H9 (cell line): ENCODE measurements around the gene ZFP28. TPM values are rescaled to one million over a fixed set of nuclear protein-coding genes. Genes with fewer than 3 reads are reported as not detected.

Source experiments
- DNase-seq: peaks from one replicate; pipeline ENCODE4 v3.0.0-alpha.2; 2017
- H2AFZ ChIP-seq: one replicate; pipeline ENCODE4 v1.6.1; 2013; ENCODE audit warnings: mild to moderate bottlenecking, low read length, control low read depth, moderate library complexity
- H2AK5ac ChIP-seq: 2 replicates; pipeline ENCODE4 v1.6.1; 2013; ENCODE audit warnings: low read length, control low read depth, mixed read lengths; ENCODE audit not compliant: insufficient read length
- H2BK120ac ChIP-seq: one replicate; pipeline ENCODE4 v1.6.1; 2013; ENCODE audit warnings: low read depth, mild to moderate bottlenecking, low read length, control low read depth, inconsistent platforms; ENCODE audit not compliant: poor library complexity, severe bottlenecking
- H2BK12ac ChIP-seq: 2 replicates; pipeline ENCODE4 v1.6.1; 2013; ENCODE audit warnings: low read length, control low read depth, mixed read lengths, low read depth; ENCODE audit not compliant: insufficient read length
- H2BK15ac ChIP-seq: 2 replicates; pipeline ENCODE4 v1.6.1; 2013; ENCODE audit warnings: low read depth, low read length, control low read depth
- H2BK20ac ChIP-seq: one replicate; pipeline ENCODE4 v1.6.1; 2013; ENCODE audit warnings: low read depth, mild to moderate bottlenecking, low read length, control low read depth, inconsistent platforms; ENCODE audit not compliant: poor library complexity, severe bottlenecking
- H2BK5ac ChIP-seq: 2 replicates; pipeline ENCODE4 v1.6.1; 2013; ENCODE audit warnings: low read length, control low read depth, mixed read lengths; ENCODE audit not compliant: insufficient read length
- H3K14ac ChIP-seq: 2 replicates; pipeline ENCODE4 v1.6.1; 2013; ENCODE audit warnings: low read length, control low read depth; ENCODE audit not compliant: insufficient read depth
- H3K18ac ChIP-seq: 2 replicates; pipeline ENCODE4 v1.6.1; 2013; ENCODE audit warnings: low read depth, mild to moderate bottlenecking, mixed read lengths, low read length, control low read depth; ENCODE audit not compliant: insufficient read length
- H3K23ac ChIP-seq: 2 replicates; pipeline ENCODE4 v1.6.1; 2013; ENCODE audit warnings: low read length, control low read depth, mixed read lengths, low read depth; ENCODE audit not compliant: insufficient read length
- H3K23me2 ChIP-seq: 2 replicates; pipeline ENCODE4 v1.6.1; 2013; ENCODE audit warnings: low read depth, mild to moderate bottlenecking, mixed read lengths, low read length, control low read depth; ENCODE audit not compliant: insufficient read length, poor library complexity, severe bottlenecking
- H3K27ac ChIP-seq: 2 replicates; pipeline ENCODE4 v1.5.1; 2013; ENCODE audit warnings: low read length, control low read depth, mixed read lengths, low read depth; ENCODE audit not compliant: insufficient read length
- H3K27me3 ChIP-seq: 2 replicates; pipeline ENCODE4 v1.6.1; 2013; ENCODE audit warnings: low read length, control low read depth, inconsistent platforms; ENCODE audit not compliant: insufficient read depth
- H3K4ac ChIP-seq: 2 replicates; pipeline ENCODE4 v1.6.1; 2013; ENCODE audit warnings: low read depth, mild to moderate bottlenecking, control low read depth, inconsistent platforms, low read length, moderate library complexity
- H3K4me1 ChIP-seq: 2 replicates; pipeline ENCODE4 v1.6.1; 2013; ENCODE audit warnings: low read length, control low read depth, inconsistent platforms; ENCODE audit not compliant: insufficient read depth
- H3K4me2 ChIP-seq: 2 replicates; pipeline ENCODE4 v1.6.1; 2013; ENCODE audit warnings: low read length, control low read depth, mixed read lengths; ENCODE audit not compliant: insufficient read length, insufficient read depth
- H3K56ac ChIP-seq: 2 replicates; pipeline ENCODE4 v1.6.1; 2013; ENCODE audit warnings: low read depth, mild to moderate bottlenecking, mixed read lengths, low read length, control low read depth; ENCODE audit not compliant: insufficient read length
- H3K79me1 ChIP-seq: 2 replicates; pipeline ENCODE4 v1.6.1; 2013; ENCODE audit warnings: low read depth, mild to moderate bottlenecking, moderate library complexity, low read length, control low read depth, inconsistent platforms; ENCODE audit not compliant: insufficient read depth, poor library complexity, severe bottlenecking
- H3K79me2 ChIP-seq: 2 replicates; pipeline ENCODE4 v1.6.1; 2013; ENCODE audit warnings: low read length, control low read depth, inconsistent platforms; ENCODE audit not compliant: insufficient read depth
- H3K9ac ChIP-seq: 2 replicates; pipeline ENCODE4 v1.6.1; 2013; ENCODE audit warnings: low read length, control low read depth, mixed read lengths; ENCODE audit not compliant: insufficient read length; ENCODE audit errors: extremely low read depth
- H3K9me3 ChIP-seq: one replicate; pipeline ENCODE4 v1.6.1; 2013; ENCODE audit warnings: low read depth, low read length, inconsistent platforms; ENCODE audit not compliant: control insufficient read depth
- H3T11ph ChIP-seq: one replicate; pipeline ENCODE4 v1.6.1; 2013; ENCODE audit warnings: mild to moderate bottlenecking, low read length, control low read depth, inconsistent platforms
- H4K20me1 ChIP-seq: one replicate; pipeline ENCODE4 v1.6.1; 2013; ENCODE audit not compliant: control insufficient read depth, insufficient read length, insufficient read depth
- H4K5ac ChIP-seq: 2 replicates; pipeline ENCODE4 v1.6.1; 2013; ENCODE audit warnings: low read depth, mild to moderate bottlenecking, mixed read lengths, low read length, control low read depth; ENCODE audit not compliant: insufficient read length
- H4K8ac ChIP-seq: replicated peaks from 2 replicates; pipeline ENCODE4 v1.6.1; 2013; ENCODE audit warnings: low read length, control low read depth, mixed read lengths, low read depth; ENCODE audit not compliant: insufficient read length
- H4K91ac ChIP-seq: 2 replicates; pipeline ENCODE4 v1.6.1; 2013; ENCODE audit warnings: low read depth, mild to moderate bottlenecking, moderate library complexity, mixed read lengths, low read length, control low read depth; ENCODE audit not compliant: insufficient read length
- H3K27ac Mint-ChIP-seq, 3 experiments: 2 replicates in 2 of 3; 3 replicates in 1 of 3; pipeline ENCODE4 v1.8.0; 2020 to 2021; ENCODE audit warnings: mixed read lengths in 3 of 3, mild to moderate bottlenecking in 1 of 3, moderate library complexity in 1 of 3
- H3K27me3 Mint-ChIP-seq: 2 replicates; pipeline ENCODE4 v1.8.0; 2021; ENCODE audit warnings: low read depth, mild to moderate bottlenecking, moderate library complexity, mixed read lengths
- H3K36me3 Mint-ChIP-seq, 3 experiments: 2 replicates in 2 of 3; 3 replicates in 1 of 3; pipeline ENCODE4 v1.8.0; 2020 to 2021; ENCODE audit warnings: low read depth in 3 of 3, mixed read lengths in 3 of 3; ENCODE audit not compliant: insufficient read depth in 1 of 3
- H3K4me1 Mint-ChIP-seq, 2 experiments: 2 replicates each; pipeline ENCODE4 v1.8.0; 2020; ENCODE audit warnings: mixed read lengths in 2 of 2
- H3K4me3 Mint-ChIP-seq, 2 experiments: 2 replicates in 1 of 2; 3 replicates in 1 of 2; pipeline ENCODE4 v1.8.0; 2020 to 2021; ENCODE audit warnings: mild to moderate bottlenecking in 2 of 2, mixed read lengths in 2 of 2, moderate library complexity in 1 of 2
- H3K9me3 Mint-ChIP-seq, 2 experiments: 2 replicates in 1 of 2; 3 replicates in 1 of 2; pipeline ENCODE4 v1.8.0; 2020; ENCODE audit warnings: mild to moderate bottlenecking in 2 of 2, mixed read lengths in 2 of 2, moderate library complexity in 1 of 2
- WGBS: extraction: QIAGEN DNeasy Blood & Tissue Kit; methylation state at CpG from one replicate; pipeline ENCODE4 v1.1.7; 2013; ENCODE audit warnings: missing lambda C conversion rate, low lambda C conversion rate, mixed read lengths; ENCODE audit not compliant: insufficient read length; ENCODE audit errors: extremely low coverage; 5-methylcytosine and 5-hydroxymethylcytosine counted together
- total RNA-seq: library from RNA; stranded (reverse); gene quantifications from 2 replicates; pipeline ENCODE4 v1.2.1, GENCODE V29; 2021
- TF ChIP-seq, protein P1 (sequence below): fragments of 200-600 bp; sonication (generic); conservative IDR thresholded peaks from 3 replicates; pipeline ENCODE4 v1.8.0; 2021; ENCODE audit warnings: antibody characterized with exemption, mild to moderate bottlenecking

The ZFP28 gene
- total RNA-seq, 1 experiment from 2014 or later, result 3.8 TPM

DNA sequence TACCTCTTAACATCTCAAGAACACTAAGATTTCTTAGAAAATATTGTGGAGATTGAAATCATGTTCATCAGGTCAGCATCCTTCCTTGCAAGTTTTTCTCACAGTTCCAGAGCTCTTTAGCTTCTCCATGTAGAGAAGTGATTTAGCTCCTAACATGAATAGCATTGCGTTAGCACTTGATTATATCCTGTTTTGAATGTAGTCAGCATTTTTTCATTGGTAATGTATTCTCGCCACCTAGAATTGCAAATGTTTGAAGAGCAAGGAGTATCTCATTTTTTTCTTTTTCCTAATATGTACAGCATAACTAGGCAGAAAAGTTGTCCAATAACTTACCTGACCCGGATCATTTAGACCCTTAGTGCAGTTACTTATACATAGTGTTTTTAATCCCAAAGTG is 35.2 kb downstream of the ZFP28 start:
- no peak for DNase-seq
- Mint-ChIP-seq H3K27me3 (no peaks in the 10 kb centered on the region), H3K4me1 (no peaks in the 10 kb centered on the region), H3K4me3 (no peak overlapping the region), H3K36me3 (peaks cover 85 to 96% (median 93%) of the 10 kb centered on the region in 3 experiments), H3K27ac (no peak overlapping the region), H3K9me3 (peaks cover 92 to 95% of the 10 kb centered on the region in 2 experiments)
- no peaks in the 10 kb centered on the region for H4K20me1 ChIP-seq
- H2BK20ac ChIP-seq, result no peak overlapping the region
- no peak overlapping the region for H2BK120ac ChIP-seq
- no CpG with 5 or more reads among the region's 3 CpGs for WGBS
- H4K5ac ChIP-seq, result no peak overlapping the region
- H3K23me2 ChIP-seq, result no peaks in the 10 kb centered on the region
- no peak overlapping the region for H3K14ac ChIP-seq
- H2BK5ac ChIP-seq, result no peak overlapping the region
- H3K4ac ChIP-seq, result no peak overlapping the region
- TF ChIP-seq, protein P1, sequence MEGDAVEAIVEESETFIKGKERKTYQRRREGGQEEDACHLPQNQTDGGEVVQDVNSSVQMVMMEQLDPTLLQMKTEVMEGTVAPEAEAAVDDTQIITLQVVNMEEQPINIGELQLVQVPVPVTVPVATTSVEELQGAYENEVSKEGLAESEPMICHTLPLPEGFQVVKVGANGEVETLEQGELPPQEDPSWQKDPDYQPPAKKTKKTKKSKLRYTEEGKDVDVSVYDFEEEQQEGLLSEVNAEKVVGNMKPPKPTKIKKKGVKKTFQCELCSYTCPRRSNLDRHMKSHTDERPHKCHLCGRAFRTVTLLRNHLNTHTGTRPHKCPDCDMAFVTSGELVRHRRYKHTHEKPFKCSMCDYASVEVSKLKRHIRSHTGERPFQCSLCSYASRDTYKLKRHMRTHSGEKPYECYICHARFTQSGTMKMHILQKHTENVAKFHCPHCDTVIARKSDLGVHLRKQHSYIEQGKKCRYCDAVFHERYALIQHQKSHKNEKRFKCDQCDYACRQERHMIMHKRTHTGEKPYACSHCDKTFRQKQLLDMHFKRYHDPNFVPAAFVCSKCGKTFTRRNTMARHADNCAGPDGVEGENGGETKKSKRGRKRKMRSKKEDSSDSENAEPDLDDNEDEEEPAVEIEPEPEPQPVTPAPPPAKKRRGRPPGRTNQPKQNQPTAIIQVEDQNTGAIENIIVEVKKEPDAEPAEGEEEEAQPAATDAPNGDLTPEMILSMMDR, result no peak
- H3K23ac ChIP-seq, result no peak overlapping the region
- H2AK5ac ChIP-seq, result no peak overlapping the region
- H3K56ac ChIP-seq, result no peak overlapping the region
- H3K9ac ChIP-seq, result no peak overlapping the region
- H3K27me3 ChIP-seq, result no peaks in the 10 kb centered on the region
- no peak overlapping the region for H3K4me2 ChIP-seq
- no peak overlapping the region for H3K18ac ChIP-seq
- H3K9me3 ChIP-seq, result peaks cover 90% of the 10 kb centered on the region
- H3K79me2 ChIP-seq, result no peaks in the 10 kb centered on the region
- no peak overlapping the region for H3T11ph ChIP-seq
- no peak overlapping the region for H3K27ac ChIP-seq
- no peaks in the 10 kb centered on the region for H3K4me1 ChIP-seq
- H4K91ac ChIP-seq, result no peak overlapping the region
- no peak overlapping the region for H4K8ac ChIP-seq
- H3K79me1 ChIP-seq, result no peaks in the 10 kb centered on the region
- H2AFZ ChIP-seq, result no peak overlapping the region
- no peak overlapping the region for H2BK15ac ChIP-seq
- H2BK12ac ChIP-seq, result no peak overlapping the region
